GM06990 (cell line): ENCODE results near the gene HOXC9.

ENCODE experiments used
- DNase-seq: peaks from one replicate; pipeline ENCODE4 v3.0.0-alpha.2; 2011; ENCODE audit not compliant: insufficient read length; ENCODE audit errors: extremely low read depth
- H3K27me3 ChIP-seq: replicated peaks from 2 replicates; pipeline ENCODE4 v1.6.0; 2011; ENCODE audit warnings: low read length; ENCODE audit not compliant: control insufficient read depth, insufficient read depth
- H3K36me3 ChIP-seq: 2 replicates; pipeline ENCODE4 v1.5.1; 2011; ENCODE audit warnings: low read length; ENCODE audit not compliant: control insufficient read depth, insufficient read depth
- H3K4me3 ChIP-seq: replicated peaks from 2 replicates; pipeline ENCODE4 v1.5.1; 2011; ENCODE audit warnings: low read depth, mild to moderate bottlenecking, control low read depth, low read length
- CTCF ChIP-seq: IDR thresholded peaks from 2 replicates; pipeline ENCODE4 v1.5.1; 2011; ENCODE audit warnings: low read length, control low read depth, mild to moderate bottlenecking, inconsistent platforms; ENCODE audit not compliant: insufficient read depth, poor library complexity, severe bottlenecking

Gene HOXC9

GRCh38 chr12:53980802-53981496 is 19.0 kb upstream of the HOXC9 start:
- TF ChIP-seq CTCF: no peak
- Histone ChIP-seq H3K36me3 (no peaks in the 10 kb centered on the region), H3K27me3 (peaks cover 2% of the 10 kb centered on the region), H3K4me3 (no peak overlapping the region)
- no peak for DNase-seq

GRCh38 chr12:53981634-53982565 is 18.1 kb upstream of the HOXC9 start:
- Histone ChIP-seq H3K27me3 (peaks cover 2% of the 10 kb centered on the region), H3K4me3 (no peak overlapping the region), H3K36me3 (no peaks in the 10 kb centered on the region)
- DNase-seq: no peak
- peak; percentile 21 for TF ChIP-seq CTCF

- no peaks in the 10 kb centered on the region for H3K36me3 ChIP-seq
- H3K4me3 ChIP-seq: no peak overlapping the region
- no peak for DNase-seq
- no peak for TF ChIP-seq CTCF
- H3K27me3 ChIP-seq: peaks cover 5% of the 10 kb centered on the region
Measured at GRCh38 chr12:53982648-53983567, 17.1 kb upstream of the HOXC9 start.

GRCh38 chr12:53983568-53983949 is 16.4 kb upstream of the HOXC9 start:
- DNase-seq: no peak
- TF ChIP-seq CTCF: no peak
- H3K4me3 ChIP-seq: no peak overlapping the region
- peaks cover 5% of the 10 kb centered on the region for H3K27me3 ChIP-seq
- no peaks in the 10 kb centered on the region for H3K36me3 ChIP-seq

GRCh38 chr12:53983950-53984572 is 15.9 kb upstream of the HOXC9 start:
- peaks cover 5% of the 10 kb centered on the region for H3K27me3 ChIP-seq
- no peak overlapping the region for H3K4me3 ChIP-seq
- no peak for TF ChIP-seq CTCF
- DNase-seq: no peak
- no peaks in the 10 kb centered on the region for H3K36me3 ChIP-seq
